ENCODE data around the gene MAK. TPM values are rescaled to one million over a fixed set of nuclear protein-coding genes. Genes with fewer than 3 reads are reported as not detected.

The MAK gene
- total RNA-seq, 1 experiment from 2014 or later = 0.07 TPM

- TF ChIP-seq ZNF425 (CRISPR knock-in tag; conservative IDR thresholded peaks at IDR 0.05) = no peak
- no peak for TF ChIP-seq USF2 (CRISPR knock-in tag; IDR thresholded peaks at IDR 0.05)
- TF ChIP-seq GRHL2 (CRISPR knock-in tag; IDR thresholded peaks at IDR 0.05; ENCODE audit: insufficient replicate concordance, severe bottlenecking) = no peak
- no peak for TF ChIP-seq ZNF416 (CRISPR knock-in tag; IDR thresholded peaks at IDR 0.05)
- no peak for TF ChIP-seq RELA (CRISPR knock-in tag; IDR thresholded peaks at IDR 0.05; ENCODE audit: borderline replicate concordance)
Measured at GRCh38 chr6:10725716-10726115, 112.6 kb downstream of the MAK start (continued).

GRCh38 chr6:10725044-10725443 is 113.3 kb downstream of the MAK start:
- Mint-ChIP-seq H3K4me3 (no peak overlapping the region), H3K27ac (peak overlapping the region; percentile 89), H3K4me1 (peaks cover 28% of the 10 kb centered on the region), H3K36me3 (peaks cover 33% of the 10 kb centered on the region), H3K27me3 (ENCODE audit: low read depth) (no peaks in the 10 kb centered on the region), H3K9me3 (peaks cover 8% of the 10 kb centered on the region; the same call in 1 of the 2 replicates)
- ChIA-PET POLR2A (no interaction called here), CTCF (interaction anchor here (2.3 kb wide), 1 partner anchor 259 kb away, joined by 6 read pairs; no protein-coding TSS in a partner anchor)
- TF ChIP-seq ZNF281 (CRISPR knock-in tag; IDR thresholded peaks at IDR 0.05) = no peak
- no peak for TF ChIP-seq USF1 (CRISPR knock-in tag; IDR thresholded peaks at IDR 0.05)
- TF ChIP-seq SOX15 (CRISPR knock-in tag; IDR thresholded peaks at IDR 0.05) = no peak
- TF ChIP-seq NFYB (CRISPR knock-in tag; conservative IDR thresholded peaks at IDR 0.05; ENCODE audit: low read depth) = no peak
- no peak for TF ChIP-seq TCF7 (CRISPR knock-in tag; IDR thresholded peaks at IDR 0.05; ENCODE audit: low read depth)
- no peak for TF ChIP-seq ATF1 (CRISPR knock-in tag; IDR thresholded peaks at IDR 0.05)
- no peak for TF ChIP-seq FOXP1 (CRISPR knock-in tag; IDR thresholded peaks at IDR 0.05; ENCODE audit: borderline replicate concordance)
- no peak for TF ChIP-seq JAZF1 (CRISPR knock-in tag; IDR thresholded peaks at IDR 0.05)
- TF ChIP-seq ZSCAN18 (CRISPR knock-in tag; IDR thresholded peaks at IDR 0.05) = no peak
- TF ChIP-seq FOXP4 (CRISPR knock-in tag; IDR thresholded peaks at IDR 0.05) = no peak
- TF ChIP-seq RORB (CRISPR knock-in tag; IDR thresholded peaks at IDR 0.05) = no peak
- TF ChIP-seq GRHL2 (CRISPR knock-in tag; IDR thresholded peaks at IDR 0.05; ENCODE audit: insufficient replicate concordance, severe bottlenecking) = no peak
- TF ChIP-seq GABPB1 (CRISPR knock-in tag; IDR thresholded peaks at IDR 0.05) = no peak
- TF ChIP-seq NFE2L1 (CRISPR knock-in tag; IDR thresholded peaks at IDR 0.05) = no peak
- TF ChIP-seq PREB (CRISPR knock-in tag; IDR thresholded peaks at IDR 0.05; ENCODE audit: borderline replicate concordance) = no peak
- TF ChIP-seq SP1 (CRISPR knock-in tag; conservative IDR thresholded peaks at IDR 0.05) = no peak
- no peak for TF ChIP-seq ZBTB43 (CRISPR knock-in tag; IDR thresholded peaks at IDR 0.05)
- TF ChIP-seq NFATC4 (CRISPR knock-in tag; IDR thresholded peaks at IDR 0.05) = no peak
- no peak for DNase-seq (ENCODE audit: low spot score)
- no peak for ATAC-seq

Data from WTC11 (cell line).